Activated T-cell treated with anti-CD3 and anti-CD28 coated beads for 48 hours (primary cell): Measurements from ENCODE around the gene CCDC178.
A peak's percentile ranks its signal among the peaks of the same experiment; 100 is the strongest.
"Not testable (repeated sequence)": the region's sequence is repeated elsewhere in the genome, so short reads cannot be mapped to it uniquely, and the experiment has no call there.

ENCODE experiments used
- DNase-seq: peaks from one replicate; pipeline ENCODE4 v3.0.0-alpha.2; 2020; ENCODE audit warnings: low read depth

Gene CCDC178

GRCh38 chr18:33355263-33355662 lies 85.3 kb downstream of the CCDC178 start:
- no peak for DNase-seq

- no peak for DNase-seq
Measured at GRCh38 chr18:33350256-33350655, 90.3 kb downstream of the CCDC178 start.

GRCh38 chr18:33339733-33340132 lies 100.8 kb downstream of the CCDC178 start:
- DNase-seq: not testable (repeated sequence)

- no peak for DNase-seq
Measured at GRCh38 chr18:33334781-33335180, 105.7 kb downstream of the CCDC178 start.

GRCh38 chr18:33330711-33331110 lies 109.8 kb downstream of the CCDC178 start:
- DNase-seq: no peak

- DNase-seq: no peak
Measured at GRCh38 chr18:33326975-33327374, 113.5 kb downstream of the CCDC178 start.

GRCh38 chr18:33317640-33318039 lies 122.9 kb downstream of the CCDC178 start:
- no peak for DNase-seq

- no peak for DNase-seq
Measured at GRCh38 chr18:33316146-33316587, 124.4 kb downstream of the CCDC178 start.

- DNase-seq: no peak
Measured at GRCh38 chr18:33307520-33307919, 133.0 kb downstream of the CCDC178 start.

GRCh38 chr18:33304277-33304676 lies 136.2 kb downstream of the CCDC178 start:
- DNase-seq: no peak

- DNase-seq: no peak
Measured at GRCh38 chr18:33291539-33291938, 149.0 kb downstream of the CCDC178 start.

GRCh38 chr18:33288082-33288716 lies 152.3 kb downstream of the CCDC178 start:
- no peak for DNase-seq

GRCh38 chr18:33282709-33283333 lies 157.7 kb downstream of the CCDC178 start:
- no peak for DNase-seq

- no peak for DNase-seq
Measured at GRCh38 chr18:33282142-33282541, 158.4 kb downstream of the CCDC178 start.

GRCh38 chr18:33277431-33277830 lies 163.1 kb downstream of the CCDC178 start:
- no peak for DNase-seq

- DNase-seq: no peak
Measured at GRCh38 chr18:33275843-33276242, 164.7 kb downstream of the CCDC178 start.

- no peak for DNase-seq
Measured at GRCh38 chr18:33270297-33270696, 170.2 kb downstream of the CCDC178 start.

- no peak for DNase-seq
Measured at GRCh38 chr18:33269223-33269622, 171.3 kb downstream of the CCDC178 start.

- no peak for DNase-seq
Measured at GRCh38 chr18:33264566-33264965, 176.0 kb downstream of the CCDC178 start.

GRCh38 chr18:33239298-33239697 lies 201.2 kb downstream of the CCDC178 start:
- no peak for DNase-seq

GRCh38 chr18:33232318-33232626 lies 208.2 kb downstream of the CCDC178 start:
- DNase-seq: no peak

GRCh38 chr18:33231474-33232317 lies 208.8 kb downstream of the CCDC178 start:
- DNase-seq: peak; percentile 37

- no peak for DNase-seq
Measured at GRCh38 chr18:33212363-33212762, 228.2 kb downstream of the CCDC178 start.
